Measurements from ENCODE around the gene SLC6A4. TPM values are rescaled to one million over a fixed set of nuclear protein-coding genes. Genes with fewer than 3 reads are reported as not detected.
"Not testable (repeated sequence)": the region's sequence is repeated elsewhere in the genome, so short reads cannot be mapped to it uniquely, and the experiment has no call there.

Gene SLC6A4
- total and polyA plus RNA-seq, 7 experiments from 2014 or later, result 0.05 to 0.10 (median 0.09) TPM; not detected in 4

- intact Hi-C loops (cut with micrococcal nuclease), result no loop called here
- no peak overlapping the region for H3K4me3 Mint-ChIP-seq
- ATAC-seq (no peak), DNase-seq (no peak)
- POLR2A ChIA-PET, result interaction anchor here (0.6 kb wide), 1 partner anchor 306 kb away, joined by 4 read pairs; no protein-coding TSS in a partner anchor
- H3K27me3 ChIP-seq (ENCODE audit: control insufficient read depth in 2 of 2, insufficient read depth in 2 of 2, low read length in 2 of 2), result no peaks in the 10 kb centered on the region
- H3K36me3 Mint-ChIP-seq, result peaks cover 0 to 24% (median 11%) of the 10 kb centered on the region in 5 donors
- peaks cover 5 to 38% (median 27%) of the 10 kb centered on the region in 7 donors for H3K4me1 Mint-ChIP-seq
- no peaks in the 10 kb centered on the region for H3K9me3 ChIP-seq (ENCODE audit: control insufficient read depth in 2 of 3, low read length in 3 of 3)
- H3K9me3 Mint-ChIP-seq, result peaks cover 0 to 2% (median 0%) of the 10 kb centered on the region in 11 donors
- H3K36me3 ChIP-seq (ENCODE audit: control insufficient read depth in 2 of 3, insufficient read depth in 3 of 3, low read length in 3 of 3), result no peaks in the 10 kb centered on the region
- CTCF ChIA-PET, result interaction anchor here (1.3 kb wide), 1 partner anchor 193 kb away, joined by 3 read pairs; no protein-coding TSS in a partner anchor
- no peak overlapping the region for H3K27ac ChIP-seq (ENCODE audit: low read depth, low read length)
- H3K27ac Mint-ChIP-seq, result peak overlapping the region in 3 of 9 donors; percentile 18 to 41 (median 19)
- H3K27me3 Mint-ChIP-seq, result no peaks in the 10 kb centered on the region
- H3K4me1 ChIP-seq (ENCODE audit: control insufficient read depth in 2 of 2, insufficient read depth in 2 of 2, low read length in 2 of 2), result no peaks in the 10 kb centered on the region
- H3K4me3 ChIP-seq (ENCODE audit: low read length), result no peak overlapping the region
These were observed 87.1 kb downstream of the SLC6A4 start for GRCh38 chr17:30148376-30148775.

GRCh38 chr17:30147860-30148259 lies 87.6 kb downstream of the SLC6A4 start:
- H3K27me3 Mint-ChIP-seq; DNase-seq; H3K4me1 ChIP-seq (ENCODE audit: control insufficient read depth in 2 of 2, insufficient read depth in 2 of 2, low read length in 2 of 2); H3K27me3 ChIP-seq (ENCODE audit: control insufficient read depth in 2 of 2, insufficient read depth in 2 of 2, low read length in 2 of 2); H3K4me3 ChIP-seq (ENCODE audit: low read length); H3K9me3 Mint-ChIP-seq; H3K36me3 ChIP-seq (ENCODE audit: control insufficient read depth in 2 of 3, insufficient read depth in 3 of 3, low read length in 3 of 3); intact Hi-C loops (cut with micrococcal nuclease); H3K4me3 Mint-ChIP-seq; H3K9me3 ChIP-seq (ENCODE audit: control insufficient read depth in 2 of 3, low read length in 3 of 3); H3K27ac ChIP-seq (ENCODE audit: low read depth, low read length); ATAC-seq: not testable (repeated sequence)
- H3K4me1 Mint-ChIP-seq, result peaks cover 8 to 40% (median 27%) of the 10 kb centered on the region in 7 donors
- peaks cover 0 to 23% (median 10%) of the 10 kb centered on the region in 5 donors for H3K36me3 Mint-ChIP-seq
- ChIA-PET CTCF (interaction anchor here (0.7 to 1.3 kb wide), 2 partner anchors 8 to 193 kb away, joined by 3 read pairs; no protein-coding TSS in a partner anchor), POLR2A (interaction anchor here (0.6 kb wide), 2 partner anchors 306 to 340 kb away, joined by 3 to 4 read pairs; no protein-coding TSS in a partner anchor)
- peak overlapping the region in 1 of 9 donors; percentile 18 for H3K27ac Mint-ChIP-seq

Other genes starting within 250 kb of the SLC6A4 start
- gene NSRP1, start 118.9 kb downstream of the SLC6A4 start, total RNA-seq, result 10 to 100 TPM; 25.6 to 34.7 (median 29.3) TPM
- 10 to 100 TPM; 23.3 to 31.5 TPM for gene NSRP1, start 118.9 kb downstream of the SLC6A4 start, polyA plus RNA-seq
- gene BLMH, start 56.2 kb upstream of the SLC6A4 start, total RNA-seq, result 10 to 100 TPM; 26.8 to 57.5 (median 40.1) TPM
- 10 to 100 TPM; 17.7 to 24.4 TPM for gene BLMH, start 56.2 kb upstream of the SLC6A4 start, polyA plus RNA-seq
- not detected for gene TMIGD1, start 98.4 kb upstream of the SLC6A4 start, total RNA-seq
- gene TMIGD1, start 98.4 kb upstream of the SLC6A4 start, polyA plus RNA-seq, result not detected
- gene CPD, start 143.2 kb upstream of the SLC6A4 start, total RNA-seq, result 10 to 100 TPM; 16.5 to 52.9 (median 22.6) TPM
- gene CPD, start 143.2 kb upstream of the SLC6A4 start, polyA plus RNA-seq, result 10 to 100 TPM; 14.9 to 17.3 TPM
- gene GOSR1, start 241.7 kb upstream of the SLC6A4 start, total RNA-seq, result 10 to 100 TPM; 45.1 to 70.8 (median 62.9) TPM
- gene GOSR1, start 241.7 kb upstream of the SLC6A4 start, polyA plus RNA-seq, result 10 to 100 TPM; 59.9 to 67.4 TPM

Data from naive thymus-derived CD4-positive, alpha-beta T cell (primary cell).